SW 1271 (cell line): Measurements from ENCODE around the gene F12.
A peak's percentile ranks its signal among the peaks of the same experiment; 100 is the strongest.
"Not testable (repeated sequence)": the region's sequence is repeated elsewhere in the genome, so short reads cannot be mapped to it uniquely, and the experiment has no call there.

Experiments
- DNase-seq, 2 experiments: peaks; one replicate each; lab custom pipeline; 2025; lab: John Stamatoyannopoulos, UW

F12 gene

DNA sequence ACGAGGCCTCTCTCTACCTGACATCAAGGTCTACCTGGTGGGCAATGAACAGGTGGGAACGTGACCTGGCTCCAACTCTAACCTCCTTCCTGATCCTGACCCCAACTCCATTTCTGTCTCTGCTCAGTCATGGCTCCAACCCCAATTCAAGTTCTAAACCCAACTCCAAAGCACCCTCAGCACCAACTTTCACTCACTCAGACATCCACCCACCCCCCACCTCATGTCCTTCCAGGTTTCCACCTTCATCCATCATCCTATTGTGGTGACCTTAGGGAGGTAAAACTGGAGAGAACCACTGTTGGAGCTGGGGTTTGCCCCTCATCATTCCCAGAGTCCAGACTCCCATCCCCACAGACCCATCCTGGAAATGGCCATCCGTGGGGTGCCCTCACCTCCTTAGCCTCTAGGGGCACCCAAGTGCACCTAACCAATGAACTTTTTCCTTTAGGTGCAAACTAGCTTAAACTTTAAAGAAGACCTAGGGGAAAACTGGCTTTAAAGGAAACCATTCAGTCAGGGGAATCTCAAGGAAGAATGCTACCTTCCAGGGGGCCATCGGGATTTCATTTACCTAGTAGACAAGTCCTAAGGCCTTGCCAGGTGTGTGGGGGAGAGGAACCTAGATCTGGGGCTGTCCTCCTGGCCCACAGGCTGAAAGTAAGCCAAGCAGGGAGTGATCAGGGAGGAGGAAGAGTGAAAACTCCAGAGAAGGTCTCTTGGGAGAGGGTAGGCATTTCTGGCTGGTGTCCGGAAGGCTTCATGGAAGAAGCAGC, 40.3 kb downstream of the F12 start:
- peak in 1 of 2 experiments; percentile 31 for DNase-seq

DNA sequence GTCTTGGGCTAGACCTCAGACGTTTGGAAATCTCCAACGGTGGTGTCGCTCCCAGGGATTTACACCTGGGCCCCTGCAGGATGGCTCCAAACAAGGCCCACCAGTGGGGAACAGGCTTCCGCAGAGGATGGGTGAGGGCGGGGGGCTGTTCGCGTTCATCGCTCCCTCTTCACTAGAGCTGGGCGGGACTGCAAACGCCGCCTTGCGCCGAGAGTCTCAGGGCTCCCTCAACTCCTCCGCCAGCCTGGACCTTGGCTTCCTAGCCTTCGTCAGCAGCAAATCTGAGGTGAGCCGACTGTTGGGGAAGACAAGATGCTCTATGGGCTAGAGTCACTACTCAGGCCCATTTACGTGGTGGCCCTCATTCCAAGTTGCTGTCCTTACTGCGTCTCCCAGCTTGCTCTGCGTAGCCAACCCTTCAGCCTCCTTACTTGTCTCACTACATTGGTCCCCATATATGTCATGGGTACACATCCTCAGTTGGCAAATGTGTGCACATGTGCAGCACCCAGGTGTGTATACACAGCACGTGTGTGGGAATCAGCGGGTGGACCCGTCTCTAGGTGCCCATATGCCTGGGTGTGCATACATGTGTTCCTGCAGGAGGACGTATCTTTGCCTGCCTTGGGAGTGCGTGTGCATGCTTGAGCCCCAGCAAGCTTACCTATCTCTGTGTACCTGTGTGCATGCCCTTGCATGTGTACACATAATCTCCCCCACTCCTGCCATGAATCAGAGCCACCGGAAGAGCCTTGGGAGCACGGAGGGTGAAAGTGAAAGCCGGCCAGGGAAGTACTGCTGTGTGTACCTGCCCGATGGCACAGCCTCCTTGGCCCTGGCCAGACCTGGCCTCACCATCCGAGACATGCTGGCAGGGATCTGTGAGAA, 41.1 kb downstream of the F12 start:
- no peak for DNase-seq

DNA sequence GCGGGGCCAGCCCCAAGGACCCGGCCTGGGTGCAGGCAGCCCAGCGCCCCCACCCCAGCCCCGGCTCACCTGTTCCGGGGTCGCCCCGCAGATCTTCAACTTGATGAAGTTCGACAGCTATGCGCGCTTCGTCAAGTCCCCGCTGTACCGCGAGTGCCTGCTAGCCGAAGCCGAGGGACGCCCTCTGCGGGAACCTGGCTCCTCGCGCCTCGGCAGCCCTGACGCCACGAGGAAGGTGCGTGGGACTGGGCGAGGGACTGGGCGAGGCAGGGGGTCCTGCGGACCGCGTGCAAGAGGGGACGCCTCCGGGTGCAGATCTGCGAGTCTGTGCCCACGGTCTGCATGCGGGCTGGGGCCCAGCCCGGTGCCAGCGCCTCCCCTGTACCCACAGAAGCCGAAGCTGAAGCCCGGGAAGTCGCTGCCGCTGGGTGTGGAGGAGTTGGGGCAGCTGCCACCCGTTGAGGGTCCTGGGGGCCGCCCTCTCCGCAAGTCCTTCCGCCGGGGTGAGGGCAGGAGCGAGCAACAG, 42.0 kb downstream of the F12 start:
- no peak for DNase-seq

DNA sequence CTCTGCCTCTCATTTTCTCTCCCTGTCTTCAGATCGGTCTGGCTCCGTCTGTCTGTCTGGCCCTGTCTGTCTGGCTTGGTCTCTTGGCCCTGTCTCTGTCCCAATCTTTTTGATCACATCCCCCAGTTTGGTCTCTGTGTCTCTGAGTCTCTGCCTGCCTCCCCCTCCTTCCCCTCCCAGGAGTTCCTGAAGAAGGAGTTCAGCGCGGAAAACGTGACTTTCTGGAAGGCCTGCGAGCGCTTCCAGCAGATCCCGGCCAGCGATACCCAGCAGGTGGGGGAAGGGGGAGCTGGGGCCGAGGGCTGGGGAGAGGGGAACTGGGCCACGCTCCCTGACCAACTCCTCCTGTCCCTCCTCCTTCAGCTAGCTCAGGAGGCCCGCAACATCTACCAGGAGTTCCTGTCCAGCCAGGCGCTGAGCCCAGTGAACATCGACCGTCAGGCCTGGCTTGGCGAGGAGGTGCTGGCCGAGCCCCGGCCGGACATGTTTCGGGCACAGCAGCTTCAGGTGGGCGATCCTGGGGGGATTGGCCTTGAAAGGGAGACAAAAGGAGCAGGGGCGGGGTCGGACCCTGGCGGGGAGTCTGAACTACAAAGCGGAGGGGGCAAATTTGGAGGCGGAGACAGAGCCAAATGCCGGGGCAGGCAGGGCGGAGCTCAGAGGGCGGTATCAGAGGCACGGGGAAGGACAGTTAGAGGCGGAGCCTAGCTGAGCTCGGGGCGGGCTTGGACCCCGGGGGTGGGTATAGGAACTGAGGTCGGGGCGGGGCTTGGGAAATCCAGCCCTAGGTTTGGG, 42.6 kb downstream of the F12 start:
- DNase-seq: no peak

DNA sequence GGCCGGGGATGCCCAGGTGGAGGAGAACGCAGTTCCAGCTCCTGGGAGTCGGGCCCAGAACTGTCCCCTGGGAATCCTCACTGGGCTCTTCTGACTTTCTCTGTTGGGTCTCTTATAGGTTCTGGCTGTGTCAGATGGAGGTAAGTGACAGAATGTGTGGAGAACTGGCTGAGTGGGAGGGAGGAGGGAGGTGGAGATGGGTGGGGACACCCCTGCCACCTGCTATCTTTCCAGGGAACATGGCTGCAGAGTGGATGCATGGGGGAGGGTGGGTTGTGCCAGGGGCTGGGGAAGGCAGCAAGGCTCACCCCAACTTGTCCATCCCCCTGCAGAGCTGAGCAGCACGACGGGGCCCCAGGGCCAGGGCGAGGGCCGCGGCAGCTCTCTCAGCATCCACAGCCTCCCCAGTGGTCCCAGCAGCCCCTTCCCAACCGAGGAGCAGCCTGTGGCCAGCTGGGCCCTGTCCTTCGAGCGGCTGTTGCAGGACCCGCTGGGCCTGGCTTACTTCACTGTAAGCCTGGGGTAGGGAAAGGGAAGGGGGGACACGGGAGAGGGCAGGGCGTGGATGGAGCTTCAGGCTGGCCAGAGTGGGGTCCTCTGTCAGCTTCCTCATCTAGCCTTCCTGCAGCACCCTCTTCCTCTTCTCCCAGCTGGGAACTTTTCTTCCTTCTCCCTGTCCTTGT, 43.4 kb downstream of the F12 start:
- DNase-seq: no peak

DNA sequence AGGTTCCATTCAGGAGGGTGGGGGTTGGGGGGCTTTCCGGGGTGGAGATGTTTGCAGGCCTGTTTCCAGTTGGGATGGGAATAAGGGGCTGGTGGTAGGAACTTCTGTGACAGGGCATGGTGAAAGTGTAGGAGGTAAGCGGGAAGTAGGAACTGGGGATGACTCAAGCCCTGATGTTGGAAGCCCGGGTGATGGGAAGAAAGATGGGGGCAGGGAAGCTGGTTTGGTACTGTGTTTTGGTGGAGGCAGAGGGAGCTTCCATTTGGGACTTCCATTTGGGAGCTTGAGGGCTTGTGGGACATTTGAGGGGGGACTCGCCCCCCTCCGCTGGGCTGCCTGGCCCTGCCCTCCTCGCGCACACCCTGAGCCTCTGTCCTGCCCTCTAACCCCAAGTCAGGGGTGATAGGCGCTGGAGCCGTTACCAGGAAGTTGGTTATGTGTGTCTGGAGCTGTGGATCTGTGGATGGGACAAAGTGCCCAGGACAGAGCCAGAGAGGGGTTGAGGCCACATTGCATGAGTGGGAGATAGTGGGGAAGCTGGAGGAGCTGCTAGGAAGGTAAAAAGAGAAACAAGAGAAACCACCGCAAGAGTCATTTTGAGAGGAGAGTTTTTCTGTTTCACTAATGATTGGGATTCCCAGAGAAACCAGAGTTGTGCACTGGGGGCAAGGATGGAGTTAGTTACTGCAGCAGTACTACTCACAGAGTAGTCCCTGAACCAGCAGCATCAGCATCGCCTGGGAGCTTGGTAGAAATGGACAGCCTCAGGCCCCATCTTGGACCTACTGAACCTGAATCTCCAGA, 45.0 kb downstream of the F12 start:
- DNase-seq: no peak

DNA sequence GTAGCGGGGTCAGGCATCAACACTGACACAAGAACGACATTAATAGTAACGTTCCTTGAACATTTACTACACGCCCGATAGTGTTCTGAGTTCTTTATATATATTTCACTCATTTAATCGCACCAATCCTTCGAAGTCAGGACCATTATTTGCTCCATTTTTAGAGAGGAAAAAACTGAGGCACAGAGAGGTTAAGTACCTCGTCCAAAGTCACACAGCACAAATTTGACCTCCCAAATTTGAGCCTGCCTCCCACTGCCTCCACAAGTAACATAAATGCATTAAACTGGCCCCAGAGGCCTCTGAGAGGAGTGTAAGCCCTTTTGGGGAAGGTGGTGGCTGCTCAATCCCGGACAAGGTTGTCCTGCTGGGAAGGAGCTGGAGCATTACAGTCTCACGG, 45.8 kb downstream of the F12 start:
- no peak for DNase-seq

DNA sequence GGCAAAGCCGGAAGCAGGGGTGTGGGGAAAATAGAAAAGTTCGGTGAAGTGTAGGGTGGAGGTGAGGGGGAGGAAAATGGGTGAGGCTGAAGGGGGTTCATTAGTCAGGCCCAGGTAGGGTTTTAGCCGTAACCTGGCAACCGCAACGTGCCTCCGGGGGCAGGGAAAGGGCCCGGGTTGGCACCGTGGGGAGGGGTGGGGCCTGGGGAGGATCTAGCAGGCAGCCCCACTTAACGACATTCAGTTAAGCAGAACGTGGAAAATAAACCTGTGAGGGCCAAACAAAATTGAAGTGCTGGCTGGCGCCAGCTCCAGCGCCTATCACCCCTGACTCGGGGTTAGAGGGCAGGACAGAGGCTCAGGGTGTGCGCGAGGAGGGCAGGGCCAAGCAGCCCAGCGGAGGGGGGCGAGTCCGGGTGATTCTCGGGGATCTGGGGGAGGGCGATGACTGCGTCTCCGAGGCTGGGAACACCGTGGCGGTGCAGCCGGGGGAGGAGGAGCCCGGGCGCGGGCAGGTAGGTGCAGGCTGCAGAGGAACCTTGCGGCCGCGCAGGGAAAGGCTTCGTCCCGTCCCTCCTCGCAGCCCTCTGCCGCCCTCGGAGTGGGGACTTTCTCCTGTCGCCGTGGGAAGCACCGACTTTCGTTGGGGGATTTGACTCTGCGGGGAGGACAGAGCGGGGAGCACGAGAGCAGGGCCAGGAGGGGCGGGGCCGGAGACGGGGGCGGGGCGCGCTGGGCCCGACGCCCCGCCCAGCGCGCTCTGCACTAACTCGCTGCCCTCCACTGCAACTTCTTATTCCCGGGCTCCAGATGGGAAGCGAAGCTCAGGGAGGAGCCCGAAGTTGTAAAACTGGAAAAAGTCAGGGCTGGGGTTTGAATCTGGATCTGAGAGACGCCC, 46.5 kb downstream of the F12 start:
- DNase-seq: peak in 1 of 2 experiments; percentile 30

DNA sequence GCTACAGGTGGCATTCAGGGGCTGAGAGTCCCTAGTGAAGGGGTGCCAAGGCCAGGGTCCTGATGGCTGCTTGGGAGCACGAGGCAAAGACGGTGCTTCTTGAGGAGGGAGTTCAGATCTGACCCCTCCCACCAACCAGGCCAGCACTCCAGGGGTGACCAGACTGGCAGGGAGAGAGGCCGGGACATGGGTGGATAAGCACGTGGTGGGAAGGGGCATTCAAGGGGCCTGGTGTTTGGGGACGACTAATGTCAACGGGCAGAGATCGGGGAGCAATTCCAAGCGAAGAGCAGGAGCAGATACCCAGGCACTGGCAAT, 47.1 kb downstream of the F12 start:
- DNase-seq: no peak

DNA sequence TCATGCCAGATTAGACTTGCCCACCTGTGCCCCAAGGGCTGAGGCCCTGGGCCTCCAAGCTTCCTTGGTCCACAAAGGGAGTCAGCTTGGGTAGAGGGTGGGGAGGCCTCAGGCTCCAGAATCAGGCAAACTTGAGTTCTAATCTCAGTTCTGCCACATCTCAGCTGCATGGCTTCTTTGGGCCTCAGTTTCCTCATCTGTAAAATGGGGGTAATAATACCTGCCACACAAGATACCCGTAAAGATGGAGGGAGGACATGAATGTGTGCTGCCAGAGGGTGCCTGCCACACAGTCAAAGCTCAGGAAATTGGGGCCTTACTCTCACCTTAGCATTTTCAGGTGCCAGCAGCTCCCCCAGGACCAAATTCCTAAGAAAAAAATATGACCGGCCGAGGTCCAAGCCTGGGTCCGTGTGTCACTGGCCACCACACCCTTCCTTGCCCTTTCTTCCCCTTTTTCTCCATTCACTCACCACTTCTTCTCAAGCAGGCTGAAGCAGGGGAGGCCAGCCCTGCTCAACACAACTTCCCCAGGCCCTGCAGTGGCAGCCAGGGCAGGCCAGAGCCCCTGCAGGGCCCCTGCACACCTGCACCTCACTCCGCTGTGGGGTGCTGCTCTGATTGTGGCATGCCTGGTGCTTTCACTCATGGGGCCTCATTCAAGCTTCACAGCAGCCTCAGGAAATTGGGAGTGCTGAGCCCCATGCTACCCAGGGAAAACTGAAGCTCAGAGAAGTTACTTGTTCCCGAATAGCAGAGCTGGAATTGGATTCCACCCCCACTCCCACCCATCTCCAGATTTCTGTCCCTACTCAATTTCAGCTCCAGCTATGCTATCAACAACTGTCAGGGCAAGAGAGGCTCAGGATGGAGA, 47.7 kb downstream of the F12 start:
- DNase-seq: no peak

DNA sequence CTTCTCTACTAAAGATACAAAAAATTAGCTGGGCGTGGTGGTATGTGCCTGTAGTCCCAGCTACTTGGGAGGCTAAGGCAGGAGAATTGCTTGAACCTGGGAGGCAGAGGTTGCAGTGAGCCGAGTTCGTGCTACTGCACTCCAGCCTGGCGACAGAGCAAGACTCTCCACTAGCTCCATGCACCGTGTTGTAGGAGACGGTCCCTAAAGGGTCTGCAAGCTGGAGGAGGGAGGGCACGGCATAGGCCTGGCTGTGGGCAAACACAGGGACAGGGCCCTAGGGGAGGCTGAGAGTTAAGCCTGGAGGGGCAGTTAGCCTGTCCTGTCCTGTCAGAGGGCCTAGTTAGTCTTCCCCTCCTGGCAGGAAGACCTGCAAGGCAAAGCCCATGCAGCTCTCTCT, 48.6 kb downstream of the F12 start:
- DNase-seq: not testable (repeated sequence)

DNA sequence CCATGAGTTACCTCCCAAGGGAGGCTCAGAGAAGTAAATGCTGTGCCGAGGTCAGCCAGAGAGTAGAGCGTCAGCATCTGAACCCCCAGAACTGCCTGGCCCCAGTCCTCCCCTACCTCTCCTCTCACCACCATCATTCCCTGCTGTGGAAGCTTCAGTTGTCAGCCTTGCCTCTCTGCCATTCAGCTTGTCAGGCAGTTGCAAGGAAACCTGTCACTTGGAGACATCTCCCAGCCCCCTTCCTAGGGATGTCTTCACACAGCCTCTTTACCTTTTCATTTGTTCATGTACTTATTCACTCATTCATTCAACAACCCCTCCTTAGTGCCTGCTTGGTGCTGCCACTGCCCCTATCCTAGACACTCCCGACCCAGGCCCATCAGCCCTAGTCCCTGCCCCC, 49.5 kb downstream of the F12 start:
- no peak for DNase-seq

DNA sequence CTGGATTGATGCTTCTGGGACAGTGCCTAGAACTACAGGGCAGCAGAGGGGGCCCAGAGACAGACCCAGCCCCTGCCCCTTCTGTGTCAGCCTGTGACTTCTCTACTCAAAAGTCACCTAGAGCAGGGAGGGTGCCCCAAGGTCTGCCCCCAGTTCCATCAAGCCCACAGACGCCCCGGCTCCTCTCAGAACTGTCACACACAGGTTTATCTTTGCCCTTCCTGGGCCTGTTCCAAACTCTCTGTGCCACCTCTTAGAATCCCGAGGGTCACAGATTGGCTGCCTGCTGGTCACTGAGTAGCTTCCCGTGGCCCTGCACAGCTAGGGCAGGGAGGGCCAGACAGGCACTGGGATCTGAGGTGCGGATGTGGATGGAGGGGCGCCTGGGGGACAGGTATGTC, 49.9 kb downstream of the F12 start:
- no peak for DNase-seq

DNA sequence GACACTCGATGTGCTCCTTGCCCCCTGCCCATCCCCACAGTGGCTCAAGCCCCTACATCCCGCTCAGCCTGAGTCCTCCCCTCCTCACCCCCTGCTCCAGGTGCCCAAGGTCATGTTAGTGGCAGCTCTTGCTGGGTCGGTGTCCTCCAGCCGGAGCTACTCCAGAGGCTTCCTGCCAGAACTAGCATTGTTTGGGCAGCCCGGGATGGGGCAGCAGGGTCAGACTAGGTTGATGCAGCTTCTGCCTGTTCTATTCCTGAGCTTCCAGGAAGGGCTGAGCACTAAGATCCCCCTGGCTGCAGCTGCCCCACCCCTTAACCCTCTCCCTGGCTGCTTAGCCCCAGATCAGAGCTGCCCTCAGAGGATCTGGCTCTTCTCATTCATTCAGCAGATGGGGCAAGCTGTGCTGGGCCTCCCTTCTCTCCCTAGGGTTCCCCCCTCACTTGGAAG, 51.0 kb downstream of the F12 start:
- DNase-seq: no peak

DNA sequence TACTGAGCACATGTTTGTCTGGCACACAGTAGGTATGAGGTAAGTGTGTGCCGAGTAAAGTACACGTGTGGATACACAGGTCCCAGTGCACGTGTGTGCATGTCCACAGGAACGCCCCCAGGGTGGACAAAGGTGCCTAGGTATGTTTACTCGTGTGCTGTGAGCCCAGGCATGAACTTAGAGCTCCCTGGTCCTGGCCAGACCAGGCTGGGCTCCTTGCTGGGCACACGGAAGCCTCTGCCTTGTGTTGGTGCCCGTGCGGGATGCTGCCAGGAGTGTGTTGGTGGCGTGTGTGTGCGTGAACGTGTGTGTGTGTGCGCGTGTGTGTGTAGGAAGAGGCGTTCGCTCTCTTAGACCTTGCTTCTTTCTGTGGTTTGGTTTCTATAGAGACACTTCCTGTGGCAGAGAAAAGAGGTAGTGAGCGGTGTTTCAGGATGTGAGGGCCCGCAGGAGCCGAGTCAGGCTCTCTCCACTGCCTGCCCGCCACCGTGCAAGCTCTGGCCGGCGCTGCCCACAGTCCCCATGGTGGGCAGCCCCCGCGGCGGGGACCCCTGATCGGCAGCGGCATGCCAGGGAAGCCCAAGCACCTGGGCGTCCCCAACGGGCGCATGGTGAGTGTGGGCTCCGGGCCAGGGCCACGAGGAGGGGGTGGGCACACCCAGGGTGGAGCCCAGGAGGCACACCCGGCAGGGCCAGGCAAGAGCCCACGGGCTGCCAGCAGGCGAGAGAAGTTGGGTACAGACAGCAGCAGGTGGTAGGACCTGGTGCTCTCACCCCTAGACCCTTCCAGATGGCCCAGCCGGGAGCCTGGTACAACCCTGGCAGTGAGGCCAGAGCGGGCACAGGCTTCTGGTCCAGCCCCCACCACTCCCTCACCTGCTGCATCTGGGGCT, 51.7 kb downstream of the F12 start, which contains the start of gene RGS14:
TSS of gene RGS14 (plus strand) at position 466 of the 893 bp plus-strand sequence. CDS start at position 567, 101 bp downstream.
- peak in 1 of 2 experiments; percentile 25 for DNase-seq

DNA sequence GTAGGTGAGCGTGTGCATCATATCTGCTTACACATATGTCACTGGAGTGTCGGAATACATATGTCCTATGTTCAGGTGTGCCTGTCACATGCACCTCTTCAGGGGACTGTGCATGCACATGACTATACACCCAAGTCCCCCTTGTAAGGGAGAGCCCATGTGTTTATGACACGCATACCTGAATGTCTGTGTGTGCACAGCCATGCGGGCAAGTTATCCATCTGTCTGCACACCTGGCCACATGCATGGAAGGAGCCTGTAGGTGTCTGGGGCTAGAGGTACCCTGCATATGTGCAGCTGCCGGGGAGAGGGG, 52.3 kb downstream of the F12 start:
- DNase-seq: no peak

DNA sequence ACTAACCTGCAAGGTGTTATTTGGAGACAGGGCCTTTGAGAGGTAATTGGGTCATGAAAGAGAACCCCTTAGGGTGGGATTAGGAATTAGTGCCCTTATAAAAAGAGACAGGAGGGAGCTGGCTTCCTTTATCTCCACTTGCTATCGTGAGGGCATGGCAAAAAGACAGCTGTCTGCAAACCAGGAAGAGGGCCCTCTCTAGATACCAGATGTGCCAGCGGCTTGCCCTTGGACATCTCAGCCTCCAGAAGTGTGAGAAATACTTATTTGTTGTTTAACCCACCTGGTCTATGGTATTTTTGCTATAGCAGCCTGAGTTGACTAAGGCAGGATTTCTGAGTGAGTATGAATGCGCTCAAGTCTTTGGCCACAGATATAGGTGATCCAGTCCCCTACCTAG, 52.6 kb downstream of the F12 start:
- no peak for DNase-seq

DNA sequence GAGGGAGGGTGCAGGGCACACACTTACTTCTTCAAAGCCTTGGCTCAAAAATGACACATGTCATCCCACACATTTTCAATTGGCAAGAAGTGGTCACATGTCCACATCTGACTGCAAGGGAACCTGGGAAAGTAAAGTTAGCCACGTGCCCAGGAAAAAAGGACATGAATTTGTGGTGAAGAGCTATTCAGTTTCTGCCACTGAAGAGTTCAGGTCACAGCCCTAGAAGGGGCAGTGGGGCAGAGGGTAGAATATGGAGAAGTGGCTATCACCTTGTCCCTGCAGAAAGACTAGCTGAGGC, 53.5 kb downstream of the F12 start:
- DNase-seq: no peak
